HG02610 (cell line): ENCODE results near the gene ASPHD1.
"Not testable (repeated sequence)": the region's sequence is repeated elsewhere in the genome, so short reads cannot be mapped to it uniquely, and the experiment has no call there.

ENCODE experiments used
- ATAC-seq: cut with Tn5 transposase; IDR thresholded peaks from one replicate; pipeline ENCODE4 v1.9.1; 2021; ENCODE audit warnings: mild to moderate bottlenecking, moderate library complexity; ENCODE audit not compliant: unreplicated experiment

The ASPHD1 gene

DNA sequence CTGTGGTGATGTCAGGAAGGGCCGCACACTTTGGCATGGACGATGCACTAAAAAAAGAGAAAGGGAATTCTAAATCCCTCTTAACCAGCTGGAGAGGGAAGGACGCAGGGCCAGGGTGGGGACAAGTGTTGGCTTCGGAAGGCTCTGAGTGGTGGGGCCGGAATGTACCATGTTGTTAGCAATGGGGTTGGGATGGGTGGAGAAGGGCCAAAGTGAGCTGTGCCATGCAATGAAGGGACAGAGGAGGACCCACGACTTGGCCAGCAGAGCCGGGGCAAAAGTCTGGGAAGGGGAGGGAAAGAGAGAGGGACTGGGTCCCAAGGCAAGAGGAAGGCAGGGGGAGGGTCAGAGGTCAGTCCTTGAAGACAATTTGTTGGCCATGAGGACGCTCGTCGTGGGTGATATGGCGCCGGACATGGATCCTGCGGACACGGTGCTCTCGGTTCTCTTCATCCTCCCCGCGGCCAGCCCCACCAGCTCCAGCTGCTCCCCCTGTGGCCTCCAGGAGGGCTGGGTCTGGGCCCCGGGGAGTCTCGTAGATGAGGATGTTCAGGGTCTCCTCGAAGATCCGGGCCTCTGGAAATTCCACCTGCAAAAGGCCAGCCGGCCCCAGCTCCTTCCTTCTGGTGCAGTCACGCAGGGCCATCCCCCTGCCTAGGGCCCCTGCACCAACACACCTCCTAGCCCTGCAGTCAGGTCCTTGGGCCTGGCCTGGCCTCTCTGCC is 6.4 kb downstream of the ASPHD1 start:
- ATAC-seq: no peak

DNA sequence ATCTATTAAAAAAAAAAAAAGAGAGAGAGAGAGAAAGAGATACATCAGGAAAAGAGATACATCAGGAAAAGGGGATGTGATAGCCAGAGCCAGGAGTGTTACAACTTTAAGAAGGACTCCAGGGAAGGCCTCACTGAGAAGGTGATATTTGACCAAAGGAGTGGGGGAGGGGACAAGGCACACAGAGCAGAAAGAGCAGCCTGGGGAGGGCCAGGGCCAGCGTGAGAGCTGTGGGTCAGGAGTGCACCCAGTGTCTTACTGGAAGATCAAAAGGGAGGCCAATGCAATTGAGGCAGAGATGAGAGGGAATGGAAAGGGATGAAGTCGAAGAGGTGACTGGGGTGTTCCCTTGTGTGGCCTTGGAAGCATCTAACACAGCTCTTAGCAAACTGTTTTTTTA is 7.7 kb downstream of the ASPHD1 start:
- no peak for ATAC-seq

DNA sequence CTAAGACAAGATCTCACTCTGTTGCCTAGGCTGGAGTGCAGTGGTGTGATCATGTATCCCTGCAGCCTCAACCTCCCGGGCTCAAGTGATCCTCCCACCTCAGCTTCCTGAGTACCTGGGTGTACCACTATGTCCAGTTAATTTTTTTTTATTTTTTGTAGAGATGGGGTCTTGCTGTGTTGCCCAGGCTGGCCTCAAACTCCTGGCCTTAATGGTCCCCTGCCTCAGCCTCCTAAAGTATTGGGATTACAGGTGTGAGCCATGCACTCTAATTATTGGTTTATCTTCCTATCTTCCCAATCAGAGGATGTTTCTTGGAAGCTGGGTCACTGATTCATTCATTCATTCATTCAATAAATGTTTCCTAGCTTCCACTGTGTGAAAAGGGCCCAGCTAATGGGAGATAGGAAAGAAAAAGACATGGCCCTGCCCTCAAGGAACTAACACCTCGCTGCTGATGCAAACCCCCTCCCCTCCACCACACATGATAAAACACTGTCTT is 8.5 kb downstream of the ASPHD1 start:
- ATAC-seq: no peak

DNA sequence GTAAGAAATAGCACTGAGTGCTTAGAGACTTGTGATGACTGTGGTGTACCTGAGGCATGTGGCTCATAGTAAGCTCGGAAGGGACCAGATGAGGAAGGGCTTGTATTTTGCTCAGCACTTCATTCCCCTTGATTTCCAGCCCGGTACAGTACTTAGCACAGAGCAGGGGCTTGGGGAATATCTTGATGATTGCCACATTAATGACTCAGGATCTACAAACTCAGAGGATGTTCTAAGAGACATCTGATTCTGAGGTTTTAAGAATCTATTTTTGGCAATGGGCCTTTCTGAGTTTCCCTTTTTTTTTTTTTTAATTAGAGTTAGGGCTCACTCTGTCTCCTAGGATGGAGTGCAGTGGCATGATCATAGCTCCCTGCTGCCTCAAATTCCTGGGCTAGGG is 9.1 kb downstream of the ASPHD1 start:
- no peak for ATAC-seq

DNA sequence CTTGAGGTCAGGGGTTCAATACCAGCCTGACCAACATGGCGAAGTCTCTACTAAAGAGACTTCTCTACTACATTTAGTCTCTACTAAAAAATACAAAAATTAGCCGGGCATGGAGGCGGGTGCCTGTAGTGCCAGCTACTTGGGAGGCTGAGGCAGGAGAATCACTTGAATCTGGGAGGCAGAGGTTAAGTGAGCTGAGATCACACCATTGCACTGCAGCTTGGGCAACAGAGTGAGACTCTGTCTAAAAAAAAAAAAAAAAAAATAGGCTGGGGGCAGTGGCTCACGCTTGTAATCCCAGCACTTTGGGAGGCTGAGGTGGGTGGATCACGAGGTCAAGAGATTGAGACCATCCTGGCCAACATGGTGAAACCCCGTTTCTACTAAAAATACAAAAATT is 9.6 kb downstream of the ASPHD1 start:
- ATAC-seq: not testable (repeated sequence)

DNA sequence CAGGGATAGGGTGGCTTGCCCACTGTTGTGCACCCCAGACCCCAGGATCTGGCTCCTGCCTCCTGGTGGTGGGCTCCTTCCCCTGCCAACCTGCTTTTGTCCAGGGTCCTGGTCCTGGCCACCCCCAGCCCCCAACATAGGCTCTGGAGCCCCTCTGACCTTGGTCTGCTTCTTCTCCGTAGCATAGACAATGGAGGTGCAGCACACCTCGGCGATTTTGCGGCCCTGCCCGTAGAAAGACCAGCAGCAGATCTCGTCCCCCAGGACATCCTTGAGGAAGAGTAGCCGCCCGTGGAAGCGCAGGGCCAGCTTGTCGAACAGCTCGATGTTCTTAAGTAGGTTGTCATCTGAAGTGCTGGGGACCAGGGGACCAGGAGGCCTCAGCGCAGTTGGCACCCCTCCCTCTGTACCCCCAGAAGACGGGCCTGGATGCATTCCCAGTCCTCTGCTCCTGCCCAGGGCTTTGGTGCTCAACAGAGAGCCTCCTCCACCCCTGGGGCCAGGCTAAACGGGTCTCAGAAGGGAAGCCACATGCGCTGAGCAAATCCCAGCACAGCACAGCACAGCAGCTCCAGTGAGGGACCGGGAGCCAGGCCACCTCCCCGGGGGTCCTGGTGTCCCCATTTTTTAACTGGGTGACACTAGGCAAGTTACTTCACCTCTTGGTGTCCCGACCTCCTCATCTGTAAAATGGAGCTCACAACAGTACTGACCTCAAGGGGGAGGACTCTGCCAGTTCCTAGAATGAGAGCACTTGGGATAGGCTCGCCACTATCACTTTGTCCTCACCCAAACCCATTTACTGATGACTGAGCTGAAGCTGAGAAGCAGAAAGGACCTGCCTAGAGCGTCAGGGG is 10.8 kb downstream of the ASPHD1 start:
- no peak for ATAC-seq

DNA sequence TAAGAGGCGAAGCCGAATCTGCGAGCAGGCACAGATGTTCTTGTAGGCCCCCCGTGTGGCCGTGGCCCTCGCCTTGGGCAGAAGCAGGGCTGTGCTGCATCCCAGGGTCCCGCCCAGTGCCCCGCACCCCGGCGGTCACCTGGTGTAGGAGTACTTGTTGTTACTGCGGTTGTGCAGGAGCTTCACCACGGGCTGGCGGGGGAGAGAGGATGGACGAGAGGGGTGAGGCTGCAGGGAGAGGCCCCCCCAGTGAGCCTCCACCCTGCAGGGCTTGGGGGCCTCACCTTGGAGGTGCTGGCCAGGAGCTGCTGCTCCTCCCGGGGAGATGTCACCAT is 11.4 kb downstream of the ASPHD1 start:
- no peak for ATAC-seq

DNA sequence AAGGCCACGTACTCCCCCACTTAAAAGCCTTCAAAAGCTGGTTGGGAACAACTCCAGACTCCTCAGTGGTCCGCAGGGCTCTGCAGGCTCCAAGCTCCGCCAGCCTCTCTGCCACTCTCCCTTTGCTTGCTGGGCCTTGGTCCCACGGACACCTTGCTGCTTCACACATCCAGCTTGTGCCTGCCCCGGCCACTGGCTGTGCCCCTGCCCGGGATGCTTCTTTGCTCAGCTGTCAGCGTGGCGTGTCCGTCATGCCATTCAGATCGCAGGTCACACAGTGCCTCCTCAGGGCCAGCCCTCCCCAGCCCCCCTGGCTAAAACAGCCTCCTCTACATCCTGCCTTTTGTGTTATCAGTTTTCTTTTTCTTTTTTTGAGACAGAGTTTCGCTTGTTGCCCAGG is 11.8 kb downstream of the ASPHD1 start:
- ATAC-seq: no peak

DNA sequence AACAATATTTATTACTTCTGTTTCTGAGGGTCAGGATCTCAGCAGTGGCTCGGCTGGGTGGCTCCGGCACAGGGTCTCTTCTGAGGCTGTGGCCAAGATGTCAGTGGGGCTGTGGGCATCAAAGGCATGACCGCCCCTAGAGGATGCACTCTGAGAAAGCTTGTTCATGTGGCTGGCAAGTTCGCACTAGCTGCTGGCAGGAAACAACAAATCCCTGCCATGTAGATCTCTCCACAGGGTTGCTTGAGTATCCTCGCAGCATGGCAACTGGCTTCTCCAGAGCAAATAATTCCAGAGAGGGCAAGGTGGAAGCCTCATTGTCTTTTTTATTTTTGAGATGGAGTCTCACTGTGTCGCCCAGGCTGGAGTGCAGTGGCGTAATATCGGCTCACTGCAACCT is 13.2 kb downstream of the ASPHD1 start:
- ATAC-seq: no peak

DNA sequence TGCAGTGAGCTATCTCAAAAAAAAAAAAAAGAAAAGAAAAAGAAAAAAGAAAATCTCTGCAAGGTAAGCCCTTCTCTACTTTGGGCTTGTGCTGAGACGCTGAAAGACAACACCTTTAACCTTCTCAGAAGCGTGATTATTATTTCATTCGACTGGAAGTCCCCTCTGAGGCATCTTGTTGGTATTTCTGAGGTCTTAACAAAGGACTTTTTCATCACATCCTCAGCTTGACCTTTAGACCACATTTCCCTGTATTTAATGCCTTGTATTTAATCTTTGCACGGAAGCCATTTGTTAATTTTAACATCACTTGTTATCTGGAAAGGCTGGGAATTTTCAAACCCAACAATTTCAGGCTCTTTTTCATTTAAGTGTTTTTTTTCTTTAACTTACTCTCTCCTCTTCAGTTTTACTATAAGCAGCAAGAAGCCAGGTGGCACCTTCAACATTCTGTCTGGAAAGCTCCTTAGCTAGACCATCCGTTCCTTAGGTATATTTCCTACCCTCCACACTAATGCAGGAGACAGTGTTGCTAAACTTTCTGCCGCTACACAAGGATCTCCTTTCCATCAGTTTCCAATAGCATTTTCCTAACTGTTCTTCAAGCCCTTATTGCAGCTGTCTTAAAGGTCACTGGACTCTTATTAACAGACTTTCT is 15.4 kb downstream of the ASPHD1 start:
- no peak for ATAC-seq

DNA sequence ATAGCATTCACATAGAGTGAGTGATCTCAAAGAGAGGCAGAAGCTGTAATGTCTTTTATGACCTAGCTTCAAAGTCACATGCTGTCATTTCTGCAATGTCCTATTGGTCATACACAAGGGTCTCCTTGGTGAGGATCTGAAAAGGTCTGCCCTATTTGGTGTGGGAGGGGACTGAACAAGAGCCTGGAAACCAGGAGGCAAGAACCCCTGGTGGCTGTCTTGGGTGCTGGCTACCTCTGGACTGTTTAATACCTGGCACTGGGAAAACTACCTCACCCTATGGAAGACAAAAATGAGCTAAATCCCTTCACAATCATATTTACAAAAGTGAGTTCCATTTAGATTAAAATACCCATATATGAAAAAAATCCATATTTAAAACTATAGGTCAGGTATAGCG is 16.7 kb downstream of the ASPHD1 start:
- ATAC-seq: no peak

DNA sequence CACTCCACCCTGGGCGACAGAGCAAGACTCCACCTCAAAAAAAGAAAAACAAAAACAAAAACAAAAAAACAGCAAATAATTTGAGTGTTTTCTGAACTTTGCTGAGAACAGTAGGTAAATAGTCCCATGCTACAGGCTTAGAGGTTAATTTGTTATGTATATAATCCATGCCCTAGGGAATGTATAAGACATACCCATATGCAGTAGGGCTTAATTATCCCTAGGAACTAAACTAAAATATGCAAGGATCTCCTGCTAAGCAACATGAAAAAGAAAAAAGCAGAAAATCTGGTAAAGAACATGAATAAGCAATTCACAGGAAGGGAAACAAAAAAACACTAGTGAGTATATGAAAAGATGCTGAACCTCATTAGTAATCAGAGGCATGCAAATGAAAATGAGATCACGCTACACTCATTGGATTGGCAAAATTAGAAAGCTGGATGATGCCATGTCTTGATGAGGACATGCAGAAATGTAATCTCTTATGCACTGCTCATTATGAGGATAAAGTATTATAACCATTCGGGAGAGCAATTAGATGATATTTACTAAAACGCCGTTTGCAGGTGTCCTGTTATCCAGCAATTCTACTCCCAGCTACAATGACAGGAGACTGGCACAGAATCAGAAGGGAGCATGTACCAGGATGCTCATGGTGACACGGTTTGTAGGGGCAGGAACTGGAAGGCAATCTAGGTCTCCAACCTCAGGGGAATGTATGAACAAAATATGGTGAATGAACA is 20.2 kb downstream of the ASPHD1 start:
- ATAC-seq: no peak

DNA sequence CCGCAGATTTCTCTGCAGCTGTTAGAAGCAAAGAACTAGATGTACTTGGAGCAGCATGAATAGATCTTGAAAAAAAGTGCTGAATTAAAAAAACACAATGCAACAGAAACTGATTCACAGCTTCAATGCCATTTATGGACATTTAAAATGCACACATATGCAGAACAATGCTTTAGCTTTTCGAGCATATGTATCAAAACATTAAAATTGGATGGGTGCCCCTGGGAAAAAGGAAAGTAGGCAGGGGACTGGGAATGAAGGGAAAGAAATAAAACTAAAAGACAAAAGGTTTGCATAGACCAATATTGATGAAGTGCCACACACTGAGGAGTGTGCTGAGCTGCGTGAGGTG is 20.7 kb downstream of the ASPHD1 start:
- no peak for ATAC-seq

DNA sequence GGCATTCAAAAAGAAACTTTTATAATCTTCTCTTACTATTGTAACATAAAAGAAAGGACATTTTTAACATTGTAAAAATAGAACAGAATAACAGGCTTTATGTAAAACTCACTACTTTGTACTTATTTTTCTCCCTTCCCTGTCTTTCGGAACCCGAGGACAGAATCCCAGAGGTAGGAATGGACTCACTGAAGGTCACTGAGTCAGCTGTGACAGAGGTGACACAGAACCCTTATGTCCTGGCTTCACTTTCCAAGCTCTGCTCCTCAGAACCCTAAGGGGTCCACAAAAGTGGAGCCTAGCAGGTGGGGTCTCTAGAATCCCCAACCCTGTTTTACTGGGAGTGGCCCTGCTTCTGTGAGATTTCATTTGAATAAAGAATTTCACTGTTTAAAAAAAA is 22.0 kb downstream of the ASPHD1 start:
- no peak for ATAC-seq

DNA sequence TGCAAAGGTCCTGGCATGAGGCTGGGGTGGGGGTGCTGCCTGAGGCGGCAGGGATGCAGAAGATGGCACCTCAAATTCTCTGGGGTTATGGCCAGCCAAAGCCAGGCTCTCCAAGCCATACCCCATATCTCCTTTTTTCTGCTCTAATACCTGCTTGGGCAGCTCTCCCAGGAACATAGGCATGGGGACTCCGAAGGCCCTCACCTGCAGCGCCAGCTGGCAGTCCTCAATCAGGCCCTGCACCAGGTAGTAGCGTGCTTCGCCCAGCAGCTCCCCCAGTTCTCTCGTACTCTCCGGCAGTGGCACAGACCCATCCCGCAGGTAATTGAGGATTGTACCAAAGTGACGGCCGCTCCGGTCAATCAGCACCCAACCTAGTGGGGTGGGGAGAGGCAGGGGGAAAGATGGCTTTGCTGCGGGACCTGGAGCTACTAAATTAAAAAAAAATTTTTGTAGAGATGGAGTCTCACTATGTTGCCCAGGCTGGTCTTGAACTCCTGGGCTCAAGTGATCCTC is 22.8 kb downstream of the ASPHD1 start:
- no peak for ATAC-seq

DNA sequence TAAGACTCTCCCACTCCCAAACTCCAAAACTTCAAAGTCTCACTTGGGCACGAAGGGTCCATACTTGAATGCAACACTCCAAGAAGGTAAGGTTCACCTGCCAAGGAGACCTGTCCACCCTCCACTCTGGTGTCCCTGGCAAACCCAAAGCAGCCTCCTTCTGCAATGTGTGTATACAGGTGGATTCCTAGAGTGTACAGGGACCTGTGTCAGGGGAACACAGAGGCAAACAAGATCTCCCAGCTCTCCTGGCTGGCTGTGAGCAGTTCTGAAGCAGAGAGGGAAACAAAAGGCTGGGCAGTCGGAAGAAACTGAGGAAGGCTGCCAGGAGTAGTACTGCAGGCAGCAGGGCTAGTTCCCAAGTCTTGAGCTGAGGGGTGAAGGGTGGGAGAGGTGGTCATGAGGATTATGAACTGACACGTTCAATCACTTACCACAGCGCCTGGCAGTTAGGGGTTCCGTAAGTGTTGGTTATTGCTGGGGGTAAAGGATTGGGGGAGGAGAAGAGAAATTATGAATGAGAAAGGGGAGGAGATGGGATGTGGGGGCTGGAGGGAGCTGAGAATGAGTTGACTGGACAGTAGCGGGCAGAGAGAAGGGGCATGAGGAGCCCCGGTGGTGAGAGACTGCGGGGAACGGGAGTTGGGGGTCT is 24.9 kb downstream of the ASPHD1 start:
- peak; percentile 6 for ATAC-seq

DNA sequence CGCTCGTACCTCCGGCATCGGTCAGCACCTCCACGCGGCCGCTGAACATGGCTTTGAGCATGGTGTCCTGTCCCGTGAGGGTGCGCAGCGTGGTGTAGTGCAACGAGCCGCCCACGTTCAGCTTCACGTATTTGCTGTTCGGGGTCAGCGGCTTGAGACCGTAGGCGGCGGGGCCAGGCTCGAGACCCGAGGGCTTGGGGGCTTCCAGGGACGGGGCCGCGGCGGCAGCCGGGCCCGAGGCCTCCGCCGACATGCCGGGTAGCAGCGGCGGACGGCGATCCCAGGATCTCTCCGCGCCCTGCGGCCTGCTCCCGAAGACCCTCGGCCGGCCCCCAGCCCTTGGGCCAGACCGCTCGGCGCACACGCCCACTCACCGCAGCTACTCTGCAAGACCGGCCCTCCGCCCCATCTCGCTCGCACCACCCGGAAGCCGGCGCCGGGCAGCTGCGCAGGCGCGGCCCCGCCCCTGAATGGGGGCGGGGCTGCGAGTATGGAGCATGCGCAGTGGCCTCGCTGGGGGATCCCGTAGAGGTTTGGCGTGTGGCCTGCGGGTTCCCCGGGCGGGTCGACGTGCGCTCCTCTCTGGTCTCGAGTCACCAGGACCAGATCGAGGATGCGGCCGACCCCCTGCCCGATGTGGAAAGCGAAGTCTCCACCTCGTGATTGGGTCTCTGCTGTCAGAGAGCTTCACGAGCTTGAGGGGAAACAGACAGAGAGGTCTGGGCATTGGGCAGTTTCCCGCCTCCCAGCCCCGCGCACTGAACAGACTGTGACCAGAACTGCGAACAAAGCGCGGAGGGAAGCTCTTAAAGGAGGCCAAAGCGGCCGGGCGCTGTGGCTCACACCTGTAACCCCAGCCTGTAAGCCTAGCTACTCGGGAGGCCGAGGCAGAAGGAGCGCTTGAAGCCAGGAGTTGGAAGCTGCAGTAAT is 25.8 kb downstream of the ASPHD1 start, which contains the start of gene KCTD13:
KCTD13 (minus strand) TSS at position 446 of the 930 bp plus-strand sequence; CDS start at position 253, 193 bp downstream.
- peak; percentile 81 for ATAC-seq

DNA sequence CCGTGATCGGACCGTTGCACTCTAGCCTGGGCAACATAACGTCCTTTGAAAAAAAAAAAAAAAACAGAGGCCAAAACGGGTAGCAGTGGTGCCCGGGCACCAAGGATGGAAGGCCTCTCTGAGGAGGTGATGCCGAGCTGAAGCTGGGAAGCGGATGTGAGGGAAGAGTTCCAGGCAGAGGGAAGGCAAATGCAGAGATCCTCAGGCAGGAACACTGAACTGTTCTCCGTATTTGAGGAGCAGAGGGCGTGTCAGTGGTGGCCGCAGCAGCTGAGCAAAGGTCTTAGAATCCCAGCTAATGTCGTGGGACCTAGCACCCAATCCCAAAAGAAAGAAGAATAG is 26.4 kb downstream of the ASPHD1 start:
- ATAC-seq: no peak
